Measurements from ENCODE around the gene CNOT2.

Gene CNOT2

DNA sequence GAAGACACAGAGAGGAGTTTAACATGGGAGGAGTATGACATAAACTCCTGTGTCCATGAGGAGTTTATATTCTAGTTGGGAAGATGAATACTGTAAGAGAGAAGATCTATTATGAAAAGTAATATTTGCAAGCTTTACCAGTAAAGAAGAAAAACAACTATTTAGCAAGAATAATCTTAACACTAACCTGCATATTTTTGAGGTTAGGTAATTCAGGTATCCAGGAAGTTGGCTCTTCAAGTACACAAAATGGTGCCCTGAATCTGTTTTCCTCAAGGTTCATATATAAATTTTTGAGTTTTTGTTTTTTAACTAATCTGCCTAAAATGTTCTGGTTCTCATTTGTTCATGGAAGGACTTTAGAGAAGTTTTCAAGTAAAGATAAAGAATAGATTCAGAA is 89.0 kb downstream of the CNOT2 start:
- Histone ChIP-seq H3K4me3 (ENCODE audit: low read length in 2 of 2) (no peak overlapping the region), H3K9me3 (ENCODE audit: control insufficient read depth in 2 of 2, low read length in 2 of 2) (no peaks in the 10 kb centered on the region), H3K9ac (ENCODE audit: low read length in 2 of 2) (no peak overlapping the region), H3K36me3 (ENCODE audit: control insufficient read depth in 2 of 2, insufficient read depth in 2 of 2, low read length in 2 of 2) (peaks cover 3 to 11% of the 10 kb centered on the region in 2 donors), H3K27ac (ENCODE audit: low read length) (no peak overlapping the region), H3K27me3 (ENCODE audit: control insufficient read depth in 1 of 2, insufficient read depth in 2 of 2, low read length in 2 of 2) (no peaks in the 10 kb centered on the region), H3K4me1 (ENCODE audit: control insufficient read depth, insufficient read depth, low read length) (no peaks in the 10 kb centered on the region)

DNA sequence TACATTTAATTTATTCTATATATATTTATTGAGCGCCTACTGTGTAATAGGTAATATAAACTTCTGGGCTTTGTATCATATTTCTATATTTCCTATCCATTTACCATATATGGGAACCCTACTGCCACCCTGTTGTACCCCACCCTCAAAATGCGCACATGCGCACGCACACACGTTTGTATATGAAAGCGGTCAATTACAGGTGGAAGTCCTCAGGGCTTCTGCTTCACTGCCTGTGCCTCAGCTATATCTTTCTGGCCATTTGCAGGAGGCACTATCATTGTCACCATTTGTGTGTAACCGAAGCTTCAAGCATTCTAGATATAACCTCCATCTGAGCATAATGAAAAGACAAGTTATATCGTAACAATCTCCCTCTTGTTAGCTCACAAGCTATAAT is 91.5 kb downstream of the CNOT2 start:
- H3K4me3 ChIP-seq (ENCODE audit: low read length in 2 of 2): no peak overlapping the region
- H3K9ac ChIP-seq (ENCODE audit: low read length in 2 of 2): no peak overlapping the region
- peaks cover 11 to 23% of the 10 kb centered on the region in 2 donors for H3K36me3 ChIP-seq (ENCODE audit: control insufficient read depth in 2 of 2, insufficient read depth in 2 of 2, low read length in 2 of 2)
- H3K27ac ChIP-seq (ENCODE audit: low read length): no peak overlapping the region
- H3K27me3 ChIP-seq (ENCODE audit: control insufficient read depth in 1 of 2, insufficient read depth in 2 of 2, low read length in 2 of 2): no peaks in the 10 kb centered on the region
- no peaks in the 10 kb centered on the region for H3K9me3 ChIP-seq (ENCODE audit: control insufficient read depth in 2 of 2, low read length in 2 of 2)
- H3K4me1 ChIP-seq (ENCODE audit: control insufficient read depth, insufficient read depth, low read length): no peaks in the 10 kb centered on the region

DNA sequence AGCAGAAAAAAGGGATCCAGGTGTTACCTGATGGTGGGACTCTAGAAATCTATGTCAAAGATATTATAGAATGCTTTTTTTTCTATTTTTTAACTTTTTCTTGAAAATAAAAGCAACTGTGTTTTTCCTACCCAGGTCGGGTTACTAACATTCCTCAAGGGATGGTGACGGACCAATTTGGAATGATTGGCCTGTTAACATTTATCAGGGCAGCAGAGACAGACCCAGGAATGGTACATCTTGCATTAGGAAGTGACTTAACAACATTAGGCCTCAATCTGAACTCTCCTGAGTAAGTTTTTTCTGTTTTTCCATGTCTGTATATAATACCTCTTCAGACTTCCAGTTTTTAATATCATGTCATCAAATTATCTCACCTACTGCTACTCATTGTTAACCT is 95.3 kb downstream of the CNOT2 start:
- Histone ChIP-seq H3K36me3 (ENCODE audit: control insufficient read depth in 2 of 2, insufficient read depth in 2 of 2, low read length in 2 of 2) (peaks cover 19 to 29% of the 10 kb centered on the region in 2 donors), H3K9ac (ENCODE audit: low read length in 2 of 2) (no peak overlapping the region), H3K4me1 (ENCODE audit: control insufficient read depth, insufficient read depth, low read length) (no peaks in the 10 kb centered on the region), H3K9me3 (ENCODE audit: control insufficient read depth in 2 of 2, low read length in 2 of 2) (no peaks in the 10 kb centered on the region), H3K4me3 (ENCODE audit: low read length in 2 of 2) (no peak overlapping the region), H3K27me3 (ENCODE audit: control insufficient read depth in 1 of 2, insufficient read depth in 2 of 2, low read length in 2 of 2) (no peaks in the 10 kb centered on the region), H3K27ac (ENCODE audit: low read length) (no peak overlapping the region)

DNA sequence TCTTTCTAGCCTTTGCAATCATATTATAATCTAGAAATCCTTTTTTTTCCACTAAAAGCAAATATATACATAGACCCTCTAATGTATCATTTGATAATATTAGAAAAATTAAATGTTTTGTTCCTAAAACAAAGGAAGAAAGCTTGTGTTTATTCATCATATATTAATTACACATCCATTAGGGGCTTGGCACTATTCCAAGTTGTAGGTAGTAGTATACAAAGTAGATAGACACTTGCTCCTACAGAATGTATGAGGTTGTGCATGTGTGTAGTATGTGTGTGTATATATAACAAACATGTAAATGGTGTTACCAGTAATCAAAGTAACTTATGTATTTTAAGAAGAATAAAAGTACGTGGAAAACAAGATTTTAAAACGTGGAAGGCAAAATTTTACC is 107.8 kb downstream of the CNOT2 start:
- Histone ChIP-seq H3K36me3 (ENCODE audit: control insufficient read depth in 2 of 2, insufficient read depth in 2 of 2, low read length in 2 of 2) (peaks cover 7 to 11% of the 10 kb centered on the region in 2 donors), H3K9me3 (ENCODE audit: control insufficient read depth in 2 of 2, low read length in 2 of 2) (no peaks in the 10 kb centered on the region), H3K9ac (ENCODE audit: low read length in 2 of 2) (no peak overlapping the region), H3K27ac (ENCODE audit: low read length) (no peak overlapping the region), H3K4me3 (ENCODE audit: low read length in 2 of 2) (no peak overlapping the region), H3K4me1 (ENCODE audit: control insufficient read depth, insufficient read depth, low read length) (no peaks in the 10 kb centered on the region), H3K27me3 (ENCODE audit: control insufficient read depth in 1 of 2, insufficient read depth in 2 of 2, low read length in 2 of 2) (no peaks in the 10 kb centered on the region)

DNA sequence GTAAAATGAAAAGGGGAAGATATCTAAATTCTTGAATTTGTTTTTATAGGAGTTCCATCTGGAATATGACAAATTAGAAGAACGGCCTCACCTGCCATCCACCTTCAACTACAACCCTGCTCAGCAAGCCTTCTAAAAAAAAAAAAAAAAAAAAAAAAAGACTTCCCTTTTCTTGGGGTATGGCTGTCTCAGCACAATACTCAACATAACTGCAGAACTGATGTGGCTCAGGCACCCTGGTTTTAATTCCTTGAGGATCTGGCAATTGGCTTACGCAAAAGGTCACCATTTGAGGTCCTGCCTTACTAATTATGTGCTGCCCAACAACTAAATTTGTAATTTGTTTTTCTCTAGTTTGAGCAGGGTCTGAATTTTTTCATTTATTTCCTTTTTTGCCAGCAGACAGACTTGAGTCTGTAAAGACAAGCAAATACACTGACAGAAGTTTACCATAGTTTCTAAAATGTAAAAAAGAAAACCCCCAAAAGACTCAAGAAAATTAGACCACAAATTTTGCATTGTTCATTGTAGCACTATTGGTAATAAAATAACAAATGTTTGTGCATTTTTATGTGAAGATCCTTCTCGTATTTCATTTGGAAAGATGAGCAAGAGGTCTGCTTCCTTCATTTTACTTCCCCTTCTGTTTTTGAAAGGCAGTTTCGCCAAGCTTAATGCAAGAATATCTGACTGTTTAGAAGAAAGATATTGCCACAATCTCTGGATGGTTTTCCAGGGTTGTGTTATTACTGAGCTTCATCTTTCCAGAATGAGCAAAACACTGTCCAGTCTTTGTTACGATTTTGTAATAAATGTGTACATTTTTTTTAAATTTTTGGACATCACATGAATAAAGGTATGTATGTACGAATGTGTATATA is 110.8 kb downstream of the CNOT2 start:
- Histone ChIP-seq H3K4me1 (ENCODE audit: control insufficient read depth, insufficient read depth, low read length) (no peaks in the 10 kb centered on the region), H3K4me3 (ENCODE audit: low read length in 2 of 2) (no peak overlapping the region), H3K36me3 (ENCODE audit: control insufficient read depth in 2 of 2, insufficient read depth in 2 of 2, low read length in 2 of 2) (peaks cover 3 to 4% of the 10 kb centered on the region in 2 donors), H3K27me3 (ENCODE audit: control insufficient read depth in 1 of 2, insufficient read depth in 2 of 2, low read length in 2 of 2) (no peaks in the 10 kb centered on the region), H3K9me3 (ENCODE audit: control insufficient read depth in 2 of 2, low read length in 2 of 2) (no peaks in the 10 kb centered on the region), H3K9ac (ENCODE audit: low read length in 2 of 2) (no peak overlapping the region), H3K27ac (ENCODE audit: low read length) (no peak overlapping the region)

DNA sequence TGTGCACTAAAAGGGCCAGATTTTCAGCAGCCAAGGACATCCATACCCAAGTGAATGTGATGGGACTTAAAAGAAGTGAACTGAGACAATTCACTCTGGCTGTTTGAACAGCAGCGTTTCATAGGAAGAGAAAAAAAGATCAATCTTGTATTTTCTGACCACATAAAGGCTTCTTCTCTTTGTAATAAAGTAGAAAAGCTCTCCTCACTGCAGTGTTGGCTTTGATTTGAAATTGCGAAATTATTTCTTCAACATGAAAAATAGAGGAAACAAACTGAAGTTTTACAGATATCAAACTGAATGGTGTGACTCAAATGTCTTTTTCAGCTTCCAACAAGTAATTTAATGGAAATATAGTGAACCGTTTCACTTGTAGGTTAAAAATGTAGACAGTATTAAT is 111.6 kb downstream of the CNOT2 start:
- Histone ChIP-seq H3K4me1 (ENCODE audit: control insufficient read depth, insufficient read depth, low read length) (no peaks in the 10 kb centered on the region), H3K9ac (ENCODE audit: low read length in 2 of 2) (no peak overlapping the region)

DNA sequence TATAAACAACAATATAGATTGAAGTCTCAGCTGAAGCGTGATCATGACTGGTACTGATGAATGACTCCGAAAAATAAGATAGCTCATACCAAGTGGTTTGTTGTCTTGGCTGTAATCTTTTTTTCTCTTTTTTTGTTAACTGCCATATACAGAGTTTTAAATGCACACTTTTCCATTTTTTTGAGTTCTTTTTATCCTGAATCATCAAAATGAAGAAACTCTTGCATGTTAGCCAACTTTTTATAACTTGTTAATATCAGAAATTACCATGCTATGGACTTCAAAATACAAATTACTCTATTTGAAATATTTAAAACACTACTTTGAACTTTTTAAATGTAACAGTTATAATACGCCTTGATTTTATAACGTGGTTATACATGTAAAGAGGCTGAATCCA is 112.7 kb downstream of the CNOT2 start:
- Histone ChIP-seq H3K27me3 (ENCODE audit: control insufficient read depth in 1 of 2, insufficient read depth in 2 of 2, low read length in 2 of 2) (no peaks in the 10 kb centered on the region), H3K9me3 (ENCODE audit: control insufficient read depth in 2 of 2, low read length in 2 of 2) (no peaks in the 10 kb centered on the region), H3K4me3 (ENCODE audit: low read length in 2 of 2) (no peak overlapping the region), H3K4me1 (ENCODE audit: control insufficient read depth, insufficient read depth, low read length) (no peaks in the 10 kb centered on the region), H3K36me3 (ENCODE audit: control insufficient read depth in 2 of 2, insufficient read depth in 2 of 2, low read length in 2 of 2) (peaks cover 3 to 4% of the 10 kb centered on the region in 2 donors), H3K27ac (ENCODE audit: low read length) (no peak overlapping the region), H3K9ac (ENCODE audit: low read length in 2 of 2) (no peak overlapping the region)

More for the DNA sequence above, 111.6 kb downstream of the CNOT2 start:
- Histone ChIP-seq H3K9me3 (ENCODE audit: control insufficient read depth in 2 of 2, low read length in 2 of 2) (no peaks in the 10 kb centered on the region), H3K27ac (ENCODE audit: low read length) (no peak overlapping the region), H3K4me3 (ENCODE audit: low read length in 2 of 2) (no peak overlapping the region), H3K36me3 (ENCODE audit: control insufficient read depth in 2 of 2, insufficient read depth in 2 of 2, low read length in 2 of 2) (peaks cover 3 to 4% of the 10 kb centered on the region in 2 donors), H3K27me3 (ENCODE audit: control insufficient read depth in 1 of 2, insufficient read depth in 2 of 2, low read length in 2 of 2) (no peaks in the 10 kb centered on the region)

DNA sequence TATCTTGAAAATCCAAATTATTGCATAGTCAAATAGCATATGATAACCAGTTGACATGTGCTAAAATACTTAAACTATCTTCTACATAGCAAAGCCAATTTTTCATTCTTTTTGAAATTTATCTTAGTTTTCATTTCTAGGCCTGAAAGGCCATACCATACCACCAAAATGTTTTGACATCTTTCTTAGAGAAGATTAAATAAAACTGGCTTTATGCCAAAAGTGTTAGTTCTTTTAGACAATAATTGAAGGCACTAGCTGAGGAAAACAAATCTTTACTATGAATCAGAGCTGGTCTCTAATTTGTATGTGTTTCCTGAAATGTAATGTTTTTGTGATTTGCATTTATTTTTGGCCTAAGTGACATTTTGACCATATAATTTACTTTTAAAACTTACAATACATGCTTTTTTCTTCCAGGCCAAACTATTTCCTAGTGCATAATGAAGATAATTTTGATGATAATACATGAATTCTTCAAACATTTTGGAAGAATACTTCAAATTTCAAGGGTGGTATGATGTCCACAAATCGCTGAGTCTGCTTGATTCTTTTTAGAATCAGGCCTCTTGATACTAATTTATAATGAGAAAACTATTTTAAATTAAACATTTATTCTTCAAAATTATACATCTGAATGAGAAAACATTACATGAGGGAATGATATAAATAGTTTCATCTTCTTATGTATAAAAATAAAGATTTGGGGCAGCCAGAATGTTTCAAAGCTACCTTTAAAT is 116.4 kb downstream of the CNOT2 start:
- Histone ChIP-seq H3K27me3 (ENCODE audit: control insufficient read depth in 1 of 2, insufficient read depth in 2 of 2, low read length in 2 of 2) (peaks cover 0 to 1% of the 10 kb centered on the region in 2 donors), H3K4me3 (ENCODE audit: low read length in 2 of 2) (no peak overlapping the region), H3K9ac (ENCODE audit: low read length in 2 of 2) (no peak overlapping the region), H3K4me1 (ENCODE audit: control insufficient read depth, insufficient read depth, low read length) (no peaks in the 10 kb centered on the region), H3K36me3 (ENCODE audit: control insufficient read depth in 2 of 2, insufficient read depth in 2 of 2, low read length in 2 of 2) (no peaks in the 10 kb centered on the region), H3K9me3 (ENCODE audit: control insufficient read depth in 2 of 2, low read length in 2 of 2) (no peaks in the 10 kb centered on the region), H3K27ac (ENCODE audit: low read length) (no peak overlapping the region)

DNA sequence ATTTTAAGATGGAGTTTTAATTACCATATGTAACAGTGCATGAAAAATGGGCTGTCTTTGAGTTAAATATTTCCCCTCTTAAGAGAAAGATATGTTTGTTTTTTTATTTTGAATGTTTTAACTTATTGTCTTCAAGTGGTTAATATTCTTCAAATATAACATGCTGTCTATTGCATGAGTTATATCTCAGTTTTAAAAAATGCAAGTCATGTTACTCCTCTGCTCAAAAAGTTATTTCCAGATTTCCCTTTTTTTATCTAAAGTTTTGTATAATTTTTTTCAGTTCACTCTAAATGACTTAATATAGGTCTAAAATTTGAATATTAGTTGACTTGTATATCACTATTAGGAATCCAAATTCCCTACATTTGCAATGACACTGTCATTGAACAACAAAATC is 117.0 kb downstream of the CNOT2 start:
- no peak overlapping the region for H3K27ac ChIP-seq (ENCODE audit: low read length)
- H3K9me3 ChIP-seq (ENCODE audit: control insufficient read depth in 2 of 2, low read length in 2 of 2): no peaks in the 10 kb centered on the region
- no peaks in the 10 kb centered on the region for H3K36me3 ChIP-seq (ENCODE audit: control insufficient read depth in 2 of 2, insufficient read depth in 2 of 2, low read length in 2 of 2)
- no peak overlapping the region for H3K4me3 ChIP-seq (ENCODE audit: low read length in 2 of 2)
- peaks cover 0 to 6% of the 10 kb centered on the region in 2 donors for H3K27me3 ChIP-seq (ENCODE audit: control insufficient read depth in 1 of 2, insufficient read depth in 2 of 2, low read length in 2 of 2)
- peaks cover 3% of the 10 kb centered on the region for H3K4me1 ChIP-seq (ENCODE audit: control insufficient read depth, insufficient read depth, low read length)
- H3K9ac ChIP-seq (ENCODE audit: low read length in 2 of 2): no peak overlapping the region

DNA sequence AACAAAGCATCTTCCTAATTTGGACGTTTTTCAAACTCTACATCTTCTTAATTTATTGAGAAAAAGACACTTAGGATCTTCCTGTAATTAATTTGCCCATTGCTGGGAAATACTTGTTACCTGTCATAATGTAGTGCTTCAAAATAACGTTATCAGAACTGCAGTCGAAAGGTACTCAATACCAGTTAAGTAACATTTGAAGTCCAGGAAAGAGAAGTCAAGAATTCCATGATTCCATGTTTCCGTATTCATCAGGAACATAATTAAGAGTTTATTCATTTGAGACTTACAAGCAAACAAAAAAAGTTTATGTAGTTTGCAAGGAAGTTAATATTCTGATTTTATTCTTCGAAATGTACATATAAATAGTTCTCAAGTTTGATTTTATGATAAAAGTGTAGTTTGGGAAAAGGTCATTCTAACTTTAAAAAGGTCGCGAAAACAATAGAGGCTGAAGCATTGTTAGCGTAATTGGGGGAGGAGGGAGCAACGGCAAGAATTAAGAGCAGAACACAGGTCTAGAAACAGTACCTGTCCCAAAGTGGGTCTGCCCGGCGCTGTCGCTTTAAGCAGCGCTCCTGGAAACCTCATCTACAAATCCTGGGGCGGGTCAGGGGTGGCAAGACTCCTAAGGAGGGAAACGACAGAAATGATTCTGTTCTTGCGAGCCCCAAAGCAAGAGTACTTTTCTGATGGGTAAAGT is 121.6 kb downstream of the CNOT2 start:
- Histone ChIP-seq H3K36me3 (ENCODE audit: control insufficient read depth in 2 of 2, insufficient read depth in 2 of 2, low read length in 2 of 2) (no peaks in the 10 kb centered on the region), H3K9ac (ENCODE audit: low read length in 2 of 2) (no peak overlapping the region), H3K4me1 (ENCODE audit: control insufficient read depth, insufficient read depth, low read length) (peaks cover 10% of the 10 kb centered on the region), H3K9me3 (ENCODE audit: control insufficient read depth in 2 of 2, low read length in 2 of 2) (no peaks in the 10 kb centered on the region), H3K27ac (ENCODE audit: low read length) (no peak overlapping the region), H3K27me3 (ENCODE audit: control insufficient read depth in 1 of 2, insufficient read depth in 2 of 2, low read length in 2 of 2) (peaks cover 10 to 26% of the 10 kb centered on the region in 2 donors), H3K4me3 (ENCODE audit: low read length in 2 of 2) (peak overlapping the region; percentile 71 to 80)
